K562 (cell line): ENCODE results near the gene LMNB1. TPM values are rescaled to one million over a fixed set of nuclear protein-coding genes. Genes with fewer than 3 reads are reported as not detected.

Experiments
- ARID4B ChIP-seq: sonication (generic); formaldehyde crosslinking; IDR thresholded peaks from 2 replicates; pipeline ENCODE4 v1.8.0; 2022; ENCODE audit warnings: mild to moderate bottlenecking, missing genetic modification reagents
- CBX2 ChIP-seq: fragments of 200-600 bp; sonication (generic); IDR thresholded peaks from one replicate; pipeline ENCODE4 v1.6.1; 2012; ENCODE audit warnings: mild to moderate bottlenecking, low read length, inconsistent platforms; ENCODE audit not compliant: insufficient read depth, poor library complexity, severe bottlenecking
- CHD2 ChIP-seq: IDR thresholded peaks from 2 replicates; pipeline ENCODE4 v1.6.1; 2011; ENCODE audit warnings: low read depth, low read length
- ELF4 ChIP-seq: fragments of 450-650 bp; formaldehyde crosslinking; IDR thresholded peaks from 2 replicates; pipeline ENCODE4 v1.4.0; 2022; ENCODE audit warnings: missing genetic modification characterization
- EP400 ChIP-seq: fragments of 450-650 bp; IDR thresholded peaks from 2 replicates; pipeline ENCODE4 v1.6.1; 2017; ENCODE audit warnings: antibody characterized with exemption, mild to moderate bottlenecking, moderate library complexity
- HDAC3 ChIP-seq: fragments of 450-650 bp; IDR thresholded peaks from 2 replicates; pipeline ENCODE4 v1.6.1; 2018; ENCODE audit warnings: borderline replicate concordance, mild to moderate bottlenecking, moderate library complexity; ENCODE audit not compliant: partially characterized antibody
- HEY1 ChIP-seq: fragments of 250-450 bp; sonication (Bioruptor Pico); IDR thresholded peaks from 2 replicates; pipeline ENCODE4 v1.5.0; 2020; ENCODE audit warnings: mild to moderate bottlenecking, moderate library complexity, borderline replicate concordance
- IRF9 ChIP-seq: fragments of 450-650 bp; IDR thresholded peaks from 2 replicates; pipeline ENCODE4 v1.6.1; 2016; ENCODE audit warnings: missing biosample characterization, missing genetic modification characterization
- LARP7 ChIP-seq: fragments of 450-650 bp; IDR thresholded peaks from 2 replicates; pipeline ENCODE4 v1.6.1; 2016
- LCOR ChIP-seq: sonication (generic); formaldehyde crosslinking; IDR thresholded peaks from 2 replicates; pipeline ENCODE4 v1.8.0; 2022; ENCODE audit warnings: mild to moderate bottlenecking, missing genetic modification reagents
- NRF1 ChIP-seq, 2 experiments: fragments of 450-650 bp; IDR thresholded peaks in 1 of 2; conservative IDR thresholded peaks in 1 of 2; 2 replicates each; pipeline ENCODE4 v1.6.1; 2014; ENCODE audit warnings: mild to moderate bottlenecking in 2 of 2
- PML ChIP-seq: IDR thresholded peaks from 2 replicates; pipeline ENCODE4 v1.6.1; 2012; ENCODE audit warnings: low read length, inconsistent platforms
- SMARCA4 ChIP-seq: fragments of 450-650 bp; IDR thresholded peaks from 2 replicates; pipeline ENCODE4 v1.6.1; 2016
- SOX6 ChIP-seq: fragments of 450-650 bp; IDR thresholded peaks from 2 replicates; pipeline ENCODE4 v1.6.1; 2014; ENCODE audit warnings: mild to moderate bottlenecking
- TRIM24 ChIP-seq, 2 experiments: fragments of 450-650 bp; IDR thresholded peaks; 2 replicates each; pipeline ENCODE4 v1.6.1; 2016
- USF2 ChIP-seq: sonication (generic); formaldehyde crosslinking; IDR thresholded peaks from 2 replicates; pipeline ENCODE4 v1.5.0; 2020; ENCODE audit warnings: missing genetic modification reagents
- ZNF609 ChIP-seq: sonication (generic); formaldehyde crosslinking; IDR thresholded peaks from 2 replicates; pipeline ENCODE4 v1.8.1; 2023; ENCODE audit warnings: missing genetic modification reagents, mild to moderate bottlenecking, borderline replicate concordance
- ZNF79 ChIP-seq: fragments of 250-450 bp; sonication (Bioruptor Pico); IDR thresholded peaks from 2 replicates; pipeline ENCODE4 v1.4.0; 2020; ENCODE audit warnings: low read depth, mild to moderate bottlenecking, moderate library complexity
- polyA plus RNA-seq, 8 experiments: library from polyadenylated mRNA; depleted of rRNA in 4 of 8; stranded (reverse) in 5 of 8; unstranded in 3 of 8; fragments of >200 nt; fragmentation: Nextera tagmentation in 2 of 8; fragmentation: Illumina TruSeq in 1 of 8; extraction: Ambion mirVana in 2 of 8; extraction: Trizol in 1 of 8; gene quantifications; 2 replicates each; pipeline versions ENCODE4 v1.2.1 to v1.2.3, GENCODE V29; 2011 to 2014; ENCODE audit warnings: inconsistent platforms in 1 of 8, missing spikeins in 1 of 8
- total RNA-seq, 7 experiments: library from RNA; depleted of rRNA in 6 of 7; stranded (reverse); fragments of >200 nt in 6 of 7; fragmentation: Illumina TruSeq in 2 of 7; extraction: Trizol in 2 of 7; gene quantifications; 2 replicates each; pipeline versions ENCODE4 v1.2.1 to v1.2.3, GENCODE V29; 2011 to 2021; ENCODE audit warnings: low replicate concordance in 1 of 7

LMNB1 gene
- total and polyA plus RNA-seq, 9 of the 15 experiments (the other 6 are each of a cell fraction or from before 2014, with no cell fraction given) = 2.8 to 190 (median 131) TPM

- TF ChIP-seq ZNF609 (CRISPR knock-in tag) (0 out of 2 replicates have a peak, but pooled peaks have one; percentile 82), HDAC3 (peak; percentile 97), LCOR (0 out of 2 replicates have a peak, but pooled peaks have one; percentile 84), CBX2 (no peak), CHD2 (no peak), NRF1 (conservative IDR thresholded peaks at IDR 0.05 in 1 of 2, IDR thresholded peaks at IDR 0.05 in 1 of 2) (peak in 1 of 2 experiments; percentile 62; a peak in 3 of 4 replicates), ZNF79 (CRISPR knock-in tag) (0 out of 2 replicates have a peak, but pooled peaks have one; percentile 46), EP400 (peak; percentile 80), PML (peak; percentile 98), ELF4 (CRISPR knock-in tag) (peak; percentile 90), TRIM24 (IDR thresholded peaks at IDR 0.05) (peak; percentile 98 to 99), LARP7 (0 out of 2 replicates have a peak, but pooled peaks have one; percentile 15), HEY1 (peak; percentile 7; the same call in 1 of the 2 replicates), IRF9 (tag) (0 out of 2 replicates have a peak, but pooled peaks have one; percentile 6), ARID4B (CRISPR knock-in tag) (no peak), SMARCA4 (peak; percentile 100), SOX6 (peak; percentile 96), USF2 (no peak)
These were observed 107.4 kb downstream of the LMNB1 start (continued) for GRCh38 chr5:126884269-126884819.
